Neuronal stem cell (in vitro differentiated cells): ENCODE measurements around the gene PDE3B.
"Not testable (repeated sequence)": the region's sequence is repeated elsewhere in the genome, so short reads cannot be mapped to it uniquely, and the experiment has no call there.

Experiments
- DNase-seq: peaks from one replicate; pipeline ENCODE4 v3.0.0-alpha.2; 2013; ENCODE audit warnings: low spot score
- H2AFZ ChIP-seq: one replicate; pipeline ENCODE4 v1.6.1; 2013; ENCODE audit warnings: mild to moderate bottlenecking, low read length, inconsistent platforms
- H2AK5ac ChIP-seq: 2 replicates; pipeline ENCODE4 v1.6.1; 2013; ENCODE audit warnings: low read depth, mild to moderate bottlenecking, inconsistent platforms, low read length, moderate library complexity, mixed read lengths
- H2BK120ac ChIP-seq: 2 replicates; pipeline ENCODE4 v1.6.1; 2013; ENCODE audit warnings: low read depth, mild to moderate bottlenecking, inconsistent platforms, low read length, moderate library complexity, mixed read lengths
- H2BK12ac ChIP-seq: one replicate; pipeline ENCODE4 v1.6.1; 2013; ENCODE audit warnings: low read length, inconsistent platforms
- H2BK15ac ChIP-seq: 2 replicates; pipeline ENCODE4 v1.6.1; 2013; ENCODE audit warnings: mild to moderate bottlenecking, low read length, inconsistent platforms, mixed read lengths
- H2BK5ac ChIP-seq: one replicate; pipeline ENCODE4 v1.6.1; 2013; ENCODE audit warnings: inconsistent platforms, mild to moderate bottlenecking, low read length, moderate library complexity
- H3K14ac ChIP-seq: one replicate; pipeline ENCODE4 v1.6.1; 2013; ENCODE audit warnings: low read length, inconsistent platforms
- H3K18ac ChIP-seq: 2 replicates; pipeline ENCODE4 v1.6.1; 2013; ENCODE audit warnings: low read length, inconsistent platforms
- H3K23ac ChIP-seq: 2 replicates; pipeline ENCODE4 v1.6.1; 2013; ENCODE audit warnings: low read depth, mild to moderate bottlenecking, mixed read lengths, low read length, inconsistent platforms; ENCODE audit not compliant: poor library complexity
- H3K27ac ChIP-seq: replicated peaks from 3 replicates; pipeline ENCODE4 v1.5.1; 2013; ENCODE audit warnings: low read length, inconsistent platforms
- H3K27me3 ChIP-seq, 3 experiments: 2 replicates each; pipeline ENCODE4 v1.6.1; 2013; ENCODE audit warnings: low read length in 3 of 3, mild to moderate bottlenecking in 2 of 3, inconsistent platforms in 1 of 3, low read depth in 1 of 3, mixed read lengths in 1 of 3, moderate library complexity in 1 of 3; ENCODE audit not compliant: control insufficient read depth in 3 of 3, insufficient read depth in 3 of 3
- H3K36me3 ChIP-seq, 2 donors: replicated peaks in 1 of 2; 2 replicates each; pipeline ENCODE4 v1.6.1; 2013; ENCODE audit warnings: low read length in 2 of 2; ENCODE audit not compliant: control insufficient read depth in 2 of 2, insufficient read depth in 2 of 2
- H3K4ac ChIP-seq: 2 replicates; pipeline ENCODE4 v1.6.1; 2013; ENCODE audit warnings: inconsistent platforms, mild to moderate bottlenecking, low read length, moderate library complexity
- H3K4me1 ChIP-seq, 2 donors: 1 replicate in 1 of 2; 2 replicates in 1 of 2; pipeline ENCODE4 v1.6.1; 2013; ENCODE audit warnings: low read length in 2 of 2, low read depth in 1 of 2; ENCODE audit not compliant: control insufficient read depth in 2 of 2, insufficient read depth in 1 of 2
- H3K4me2 ChIP-seq: one replicate; pipeline ENCODE4 v1.6.1; 2013; ENCODE audit warnings: mild to moderate bottlenecking, low read length, inconsistent platforms; ENCODE audit not compliant: insufficient read depth, poor library complexity, severe bottlenecking
- H3K4me3 ChIP-seq, 2 donors: 2 replicates each; pipeline ENCODE4 v1.5.1; 2013; ENCODE audit warnings: low read length in 2 of 2, mild to moderate bottlenecking in 2 of 2, inconsistent platforms in 1 of 2, moderate library complexity in 1 of 2
- H3K79me1 ChIP-seq: one replicate; pipeline ENCODE4 v1.6.1; 2013; ENCODE audit warnings: low read depth, mild to moderate bottlenecking, inconsistent platforms, low read length, moderate library complexity
- H3K9ac ChIP-seq: one replicate; pipeline ENCODE4 v1.6.1; 2013; ENCODE audit warnings: mild to moderate bottlenecking, low read depth, low read length, inconsistent platforms; ENCODE audit not compliant: poor library complexity
- H3K9me3 ChIP-seq, 2 donors: replicated peaks in 1 of 2; 2 replicates each; pipeline versions ENCODE3 to v1.6.1; 2013; ENCODE audit warnings: low read length in 2 of 2, mild to moderate bottlenecking in 2 of 2, inconsistent platforms in 1 of 2, low read depth in 1 of 2, mixed read lengths in 1 of 2, moderate library complexity in 1 of 2; ENCODE audit not compliant: control insufficient read depth in 2 of 2, insufficient read depth in 1 of 2
- H4K8ac ChIP-seq: one replicate; pipeline ENCODE4 v1.6.1; 2013; ENCODE audit warnings: low read depth, mild to moderate bottlenecking, inconsistent platforms, low read length, moderate library complexity
- H4K91ac ChIP-seq: one replicate; pipeline ENCODE4 v1.6.1; 2013; ENCODE audit warnings: low read length, low read depth, mild to moderate bottlenecking, inconsistent platforms; ENCODE audit not compliant: poor library complexity
- WGBS, 2 donors: extraction: QIAGEN DNeasy Blood & Tissue Kit; methylation state at CpG; one replicate each; pipeline ENCODE4 v1.1.7; 2013; ENCODE audit warnings: missing lambda C conversion rate in 2 of 2, mixed read lengths in 1 of 2; ENCODE audit not compliant: insufficient read length in 2 of 2, insufficient replicate concordance in 1 of 2; ENCODE audit errors: extremely low coverage in 2 of 2; 5-methylcytosine and 5-hydroxymethylcytosine counted together

PDE3B gene

GRCh38 chr11:14713496-14714244 lies 70.1 kb downstream of the PDE3B start:
- no peaks in the 10 kb centered on the region for H3K36me3 ChIP-seq
- H2BK15ac ChIP-seq: no peak overlapping the region
- no peak overlapping the region for H3K4me3 ChIP-seq
- no peaks in the 10 kb centered on the region for H3K79me1 ChIP-seq
- no peaks in the 10 kb centered on the region for H3K4me1 ChIP-seq
- DNase-seq: no peak
- H2AK5ac ChIP-seq: no peak overlapping the region
- no peak overlapping the region for H2BK12ac ChIP-seq
- H3K27me3 ChIP-seq: no peaks in the 10 kb centered on the region
- H3K18ac ChIP-seq: no peak overlapping the region
- no peak overlapping the region for H3K4me2 ChIP-seq
- no peak overlapping the region for H2BK120ac ChIP-seq
- H3K4ac ChIP-seq: no peak overlapping the region
- H3K9ac ChIP-seq: no peak overlapping the region
- no peak overlapping the region for H4K91ac ChIP-seq
- H2AFZ ChIP-seq: no peak overlapping the region
- no peak overlapping the region for H2BK5ac ChIP-seq
- no peak overlapping the region for H3K27ac ChIP-seq
- no peak overlapping the region for H3K23ac ChIP-seq
- no peak overlapping the region for H3K14ac ChIP-seq
- no CpG with 5 or more reads among the region's 4 CpGs for WGBS, 2 donors
- H3K9me3 ChIP-seq: no peaks in the 10 kb centered on the region
- H4K8ac ChIP-seq: no peak overlapping the region

- H3K79me1 ChIP-seq, H2AFZ ChIP-seq, H4K8ac ChIP-seq, H2BK15ac ChIP-seq, H2BK5ac ChIP-seq, H2AK5ac ChIP-seq, H4K91ac ChIP-seq, H3K27ac ChIP-seq, DNase-seq, H3K14ac ChIP-seq, H3K9me3 ChIP-seq, H3K36me3 ChIP-seq, H3K9ac ChIP-seq, H3K23ac ChIP-seq, H3K4ac ChIP-seq, H3K27me3 ChIP-seq, H2BK12ac ChIP-seq, H3K4me3 ChIP-seq, H3K4me1 ChIP-seq, H2BK120ac ChIP-seq, H3K4me2 ChIP-seq, H3K18ac ChIP-seq: not testable (repeated sequence)
- WGBS, 2 donors: no CpG with 5 or more reads among the region's 11 CpGs
These were observed 72.1 kb downstream of the PDE3B start for GRCh38 chr11:14715669-14716068.

DNA sequence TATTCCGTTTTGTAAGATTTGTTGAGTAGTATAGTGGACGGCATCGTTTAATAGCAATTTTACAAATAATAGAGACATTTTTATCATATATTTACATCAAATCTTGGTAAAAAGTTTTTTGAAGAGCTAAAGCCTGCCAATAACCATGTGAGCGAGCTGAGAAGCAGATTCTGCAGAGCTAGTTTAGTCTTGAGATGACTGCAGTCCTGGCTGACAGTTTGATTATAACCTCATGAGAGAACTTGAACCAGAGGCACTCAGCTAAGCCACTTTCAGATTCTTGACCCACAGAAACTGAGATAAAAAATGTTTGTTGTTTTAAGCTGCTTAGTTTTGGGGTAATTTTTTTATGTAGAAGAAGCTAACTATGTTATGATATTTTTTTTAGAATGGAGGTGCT lies 78.9 kb downstream of the PDE3B start:
- Histone ChIP-seq H3K79me1 (no peaks in the 10 kb centered on the region), H3K27me3 (no peaks in the 10 kb centered on the region), H3K23ac (no peak overlapping the region), H4K91ac (no peak overlapping the region), H2BK12ac (no peak overlapping the region), H3K4me1 (no peaks in the 10 kb centered on the region), H3K36me3 (no peaks in the 10 kb centered on the region), H2AK5ac (no peak overlapping the region), H3K9me3 (no peaks in the 10 kb centered on the region), H3K4ac (no peak overlapping the region), H3K27ac (no peak overlapping the region), H3K14ac (no peak overlapping the region), H2BK15ac (no peak overlapping the region), H3K18ac (no peak overlapping the region), H3K4me3 (no peak overlapping the region), H2AFZ (no peak overlapping the region), H3K9ac (no peak overlapping the region), H2BK120ac (no peak overlapping the region), H2BK5ac (no peak overlapping the region), H4K8ac (no peak overlapping the region), H3K4me2 (no peak overlapping the region)
- no peak for DNase-seq
- WGBS, 2 donors: no CpG with 5 or more reads among the region's 4 CpGs

- no peak overlapping the region for H3K14ac ChIP-seq
- H4K91ac ChIP-seq: no peak overlapping the region
- DNase-seq: no peak
- H3K27me3 ChIP-seq: no peaks in the 10 kb centered on the region
- no peak overlapping the region for H3K23ac ChIP-seq
- no peaks in the 10 kb centered on the region for H3K79me1 ChIP-seq
- no peak overlapping the region for H2BK120ac ChIP-seq
- H3K18ac ChIP-seq: no peak overlapping the region
- H3K9me3 ChIP-seq: no peaks in the 10 kb centered on the region
- H3K27ac ChIP-seq: no peak overlapping the region
- H2BK5ac ChIP-seq: no peak overlapping the region
- no peaks in the 10 kb centered on the region for H3K36me3 ChIP-seq
- no peak overlapping the region for H2AK5ac ChIP-seq
- no peak overlapping the region for H3K4me3 ChIP-seq
- no peak overlapping the region for H4K8ac ChIP-seq
- no peak overlapping the region for H3K4me2 ChIP-seq
- H3K9ac ChIP-seq: no peak overlapping the region
- H3K4ac ChIP-seq: no peak overlapping the region
- H2BK15ac ChIP-seq: no peak overlapping the region
- WGBS, 2 donors: no CpG with 5 or more reads among the region's 1 CpG
- H2AFZ ChIP-seq: no peak overlapping the region
- no peak overlapping the region for H2BK12ac ChIP-seq
- no peaks in the 10 kb centered on the region for H3K4me1 ChIP-seq
These were observed 81.5 kb downstream of the PDE3B start for GRCh38 chr11:14725150-14725549.
